ENCODE data around the gene TRPM2.
"Not testable (repeated sequence)": the region's sequence is repeated elsewhere in the genome, so short reads cannot be mapped to it uniquely, and the experiment has no call there.

Gene TRPM2

GRCh38 chr21:44335266-44336059 lies 18.0 kb upstream of the TRPM2 start:
- DNase-seq, result no peak

DNA sequence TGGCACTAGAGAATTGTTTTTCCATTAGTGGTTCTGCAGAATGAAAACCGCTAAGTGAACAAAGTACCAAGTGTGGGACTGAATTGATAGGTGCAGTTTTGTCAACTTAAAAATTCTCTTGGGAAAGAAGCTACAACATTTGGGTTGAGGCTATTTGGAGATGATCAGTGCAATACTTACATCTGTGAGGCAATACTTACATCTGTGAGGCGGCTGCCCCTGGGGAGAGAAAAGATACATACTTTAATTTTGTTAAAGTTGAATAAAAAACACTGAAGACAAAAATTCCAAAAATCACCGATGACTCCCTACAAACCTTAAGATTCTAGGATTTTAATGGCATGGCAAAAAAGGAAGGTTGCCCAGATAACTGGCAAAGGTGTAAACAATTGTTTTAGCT lies 16.0 kb upstream of the TRPM2 start:
- peak; percentile 7 for DNase-seq

DNA sequence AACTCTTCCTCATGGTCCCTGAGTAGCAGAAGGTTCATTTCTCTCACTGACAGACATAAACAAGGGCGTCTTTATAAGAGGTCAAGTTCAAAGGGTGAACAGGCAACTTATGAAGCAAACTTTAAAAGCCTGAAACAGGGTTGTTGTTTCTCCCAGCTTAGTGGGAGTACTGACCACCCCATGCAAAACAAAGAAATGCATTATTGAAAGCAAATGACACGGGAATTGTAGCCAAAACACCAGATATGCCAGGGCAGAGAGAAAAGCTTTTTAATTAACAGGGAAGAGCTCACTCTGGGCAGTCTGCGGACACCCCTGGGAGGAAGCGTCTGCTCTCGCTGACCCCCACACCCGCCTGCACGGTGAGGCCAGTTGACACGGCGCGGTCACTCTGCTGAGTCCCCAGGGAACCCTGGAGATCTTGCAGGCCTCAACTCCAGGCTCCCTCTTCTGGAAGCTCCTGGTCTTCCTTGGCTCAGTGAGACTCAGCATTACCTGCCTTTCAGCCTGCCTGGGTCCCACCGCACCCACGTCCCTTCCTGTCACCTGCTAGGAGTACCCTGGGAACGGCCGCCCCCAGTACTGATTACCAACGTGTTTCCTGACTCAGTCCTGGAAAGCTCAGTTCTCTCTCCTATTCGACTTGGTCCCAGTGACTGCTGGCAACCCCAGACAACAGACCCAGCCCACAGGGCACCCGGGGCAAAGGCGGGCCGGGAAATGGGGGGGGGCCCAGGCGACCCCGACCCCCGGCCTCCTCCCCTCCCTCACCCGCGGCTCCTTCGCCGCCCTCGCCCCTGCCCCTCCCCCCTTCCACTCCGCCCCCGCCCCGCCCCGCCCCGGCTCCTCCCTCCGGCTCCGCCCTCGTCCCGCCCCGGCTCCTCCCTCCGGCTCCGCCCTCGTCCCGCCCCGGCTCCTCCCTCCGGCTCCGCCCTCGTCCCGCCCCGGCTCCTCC lies 15.2 kb upstream of the TRPM2 start:
- DNase-seq, result peak; percentile 40

DNA sequence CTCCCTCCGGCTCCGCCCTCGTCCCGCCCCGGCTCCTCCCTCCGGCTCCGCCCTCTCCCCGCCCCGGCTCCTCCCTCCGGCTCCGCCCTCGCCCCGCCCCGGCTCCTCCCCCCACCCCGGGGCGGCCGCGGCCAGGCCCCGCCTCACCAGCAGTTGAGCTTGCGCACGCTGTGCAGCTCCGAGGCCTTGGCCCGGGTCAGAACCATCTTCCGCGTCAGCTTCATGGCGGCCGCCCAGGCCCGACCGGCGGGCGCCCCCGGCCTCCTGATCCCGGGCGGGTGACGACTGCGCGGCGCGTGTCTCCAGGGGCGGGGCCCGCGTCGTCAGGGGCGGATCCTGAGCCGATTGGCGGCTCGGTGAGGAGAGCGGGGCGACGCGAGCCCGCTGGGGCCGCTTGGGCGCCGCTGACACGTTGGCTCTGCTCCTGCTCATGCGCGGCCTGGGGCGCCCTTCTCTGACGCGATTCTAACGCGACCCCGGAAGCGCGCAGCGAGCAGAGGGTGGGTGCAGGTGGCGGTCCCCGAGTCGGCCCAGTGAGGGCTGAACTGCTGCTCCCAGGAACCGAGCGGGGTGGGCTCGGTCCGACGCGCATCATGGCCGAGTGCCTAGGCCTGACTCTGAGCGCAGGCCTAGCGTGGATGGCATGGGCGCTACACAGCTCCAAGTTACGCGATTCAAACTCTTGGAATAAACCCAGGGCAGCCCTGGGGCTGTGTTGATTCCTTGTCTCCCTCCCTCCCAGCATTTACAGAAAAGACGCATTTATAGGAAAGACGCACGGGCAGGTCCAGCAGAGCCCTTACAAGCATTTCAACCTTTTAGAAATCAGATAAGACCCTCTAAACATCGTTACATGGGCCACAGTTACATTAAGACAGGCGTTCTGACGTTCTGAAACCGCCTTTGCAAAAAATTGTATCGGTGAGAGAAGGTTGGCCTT lies 14.2 kb upstream of the TRPM2 start, which contains the start of gene CFAP410:
TSS of gene CFAP410 (minus strand) at position 420 of the 940 bp plus-strand sequence. CDS start at position 224, 196 bp downstream.
- DNase-seq, result peak; percentile 94

- not testable (repeated sequence) for DNase-seq
These were observed 11.5 kb upstream of the TRPM2 start for GRCh38 chr21:44341726-44342458.

DNA sequence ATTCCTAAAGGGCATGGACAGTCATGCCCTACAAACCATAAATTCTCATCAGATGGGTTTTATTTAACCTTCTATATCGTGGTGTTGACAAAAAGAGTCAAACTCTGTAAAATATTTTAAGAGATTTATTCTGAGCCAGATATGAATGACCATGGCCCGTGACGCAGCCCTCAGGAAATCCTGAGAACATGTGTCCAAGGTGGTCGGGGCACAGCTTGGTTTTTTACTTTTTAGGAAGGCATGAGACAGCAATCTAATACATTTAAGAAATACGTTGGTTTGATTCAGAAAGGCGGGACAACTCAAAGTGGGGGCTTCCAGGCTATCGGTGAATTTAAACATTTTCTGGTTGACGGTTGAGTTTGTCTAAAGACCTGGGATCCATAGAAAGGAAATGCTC lies 10.4 kb upstream of the TRPM2 start:
- DNase-seq, result not testable (repeated sequence)

- DNase-seq, result no peak
These were observed 8.8 kb upstream of the TRPM2 start for GRCh38 chr21:44344541-44345183.

- no peak for DNase-seq
These were observed 7.9 kb upstream of the TRPM2 start for GRCh38 chr21:44345495-44345894.

GRCh38 chr21:44347911-44348451 lies 5.4 kb upstream of the TRPM2 start:
- DNase-seq, result no peak

- no peak for DNase-seq
These were observed 4.6 kb upstream of the TRPM2 start for GRCh38 chr21:44348861-44349260.

- no peak for DNase-seq
These were observed 4.0 kb upstream of the TRPM2 start for GRCh38 chr21:44349416-44349846.

GRCh38 chr21:44349847-44350772 lies 3.3 kb upstream of the TRPM2 start:
- DNase-seq, result no peak

DNA sequence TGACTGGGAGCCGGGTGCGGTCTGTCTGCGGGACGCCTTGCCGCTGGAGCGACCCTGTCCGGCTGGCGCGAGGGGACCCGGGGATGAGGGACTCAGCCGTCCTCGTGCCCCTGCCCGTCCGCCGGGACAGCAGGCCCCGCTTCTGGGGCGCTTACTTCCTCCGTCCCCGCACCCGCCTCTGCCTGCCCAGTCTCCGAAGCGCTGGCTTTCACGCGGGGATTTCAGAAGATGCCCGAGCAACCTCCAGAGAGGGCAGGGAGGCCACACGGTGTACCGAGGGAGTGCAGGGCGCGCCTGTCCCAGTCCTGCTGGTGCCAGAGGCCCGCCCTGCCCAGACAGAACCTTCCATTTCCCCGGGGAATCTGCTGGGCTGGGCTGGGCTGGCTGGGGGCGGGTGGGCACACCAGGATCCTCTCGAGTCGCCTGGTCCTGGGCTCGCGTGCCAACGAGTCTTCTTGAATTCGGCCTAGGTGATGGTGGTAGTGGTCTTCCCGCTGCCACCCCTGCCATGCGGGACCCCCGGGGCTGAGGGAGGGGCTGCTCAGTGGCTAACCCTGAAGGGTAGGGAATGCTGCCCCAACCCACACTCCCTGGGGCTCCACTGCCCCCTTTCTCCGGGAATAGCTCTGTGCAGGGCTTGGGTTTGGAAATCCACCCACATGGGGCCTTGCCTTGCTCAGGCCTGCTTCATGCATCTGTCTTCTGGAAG lies 2.5 kb upstream of the TRPM2 start:
- no peak for DNase-seq

- no peak for DNase-seq
These were observed 1.7 kb upstream of the TRPM2 start for GRCh38 chr21:44351535-44352252.

DNA sequence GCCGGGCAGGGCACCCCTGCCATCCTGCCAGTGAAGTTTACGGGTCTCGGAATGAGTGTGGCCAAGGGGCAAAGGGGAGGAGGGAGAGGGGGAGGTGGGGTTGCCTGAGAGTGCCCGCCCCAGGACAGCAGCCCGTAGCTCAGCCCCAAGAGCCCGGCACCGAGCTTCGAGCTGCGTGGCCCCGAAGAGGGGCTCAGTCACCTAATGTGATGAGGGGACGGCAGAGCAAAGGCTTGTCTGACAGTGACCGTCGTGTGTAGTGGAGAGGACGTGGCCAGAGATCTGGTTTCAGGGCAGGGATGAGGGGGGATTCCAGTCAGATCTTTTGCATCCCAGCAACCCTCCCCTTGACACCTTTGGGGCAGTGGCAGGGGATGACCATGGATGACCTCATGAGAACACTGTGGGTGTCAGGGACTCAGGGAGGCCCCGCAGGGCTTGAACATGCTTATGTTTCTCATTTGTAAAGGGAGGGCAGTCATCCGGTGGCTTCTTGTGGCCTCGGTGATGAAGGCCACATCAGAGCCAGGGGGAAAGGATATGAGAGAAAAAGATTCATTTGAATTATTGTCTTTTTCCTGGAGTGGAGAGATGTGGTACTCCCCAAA lies 1.1 kb upstream of the TRPM2 start:
- DNase-seq, result no peak

- no peak for DNase-seq
These were observed 582 bp downstream of the TRPM2 start for GRCh38 chr21:44354001-44354405.

DNA sequence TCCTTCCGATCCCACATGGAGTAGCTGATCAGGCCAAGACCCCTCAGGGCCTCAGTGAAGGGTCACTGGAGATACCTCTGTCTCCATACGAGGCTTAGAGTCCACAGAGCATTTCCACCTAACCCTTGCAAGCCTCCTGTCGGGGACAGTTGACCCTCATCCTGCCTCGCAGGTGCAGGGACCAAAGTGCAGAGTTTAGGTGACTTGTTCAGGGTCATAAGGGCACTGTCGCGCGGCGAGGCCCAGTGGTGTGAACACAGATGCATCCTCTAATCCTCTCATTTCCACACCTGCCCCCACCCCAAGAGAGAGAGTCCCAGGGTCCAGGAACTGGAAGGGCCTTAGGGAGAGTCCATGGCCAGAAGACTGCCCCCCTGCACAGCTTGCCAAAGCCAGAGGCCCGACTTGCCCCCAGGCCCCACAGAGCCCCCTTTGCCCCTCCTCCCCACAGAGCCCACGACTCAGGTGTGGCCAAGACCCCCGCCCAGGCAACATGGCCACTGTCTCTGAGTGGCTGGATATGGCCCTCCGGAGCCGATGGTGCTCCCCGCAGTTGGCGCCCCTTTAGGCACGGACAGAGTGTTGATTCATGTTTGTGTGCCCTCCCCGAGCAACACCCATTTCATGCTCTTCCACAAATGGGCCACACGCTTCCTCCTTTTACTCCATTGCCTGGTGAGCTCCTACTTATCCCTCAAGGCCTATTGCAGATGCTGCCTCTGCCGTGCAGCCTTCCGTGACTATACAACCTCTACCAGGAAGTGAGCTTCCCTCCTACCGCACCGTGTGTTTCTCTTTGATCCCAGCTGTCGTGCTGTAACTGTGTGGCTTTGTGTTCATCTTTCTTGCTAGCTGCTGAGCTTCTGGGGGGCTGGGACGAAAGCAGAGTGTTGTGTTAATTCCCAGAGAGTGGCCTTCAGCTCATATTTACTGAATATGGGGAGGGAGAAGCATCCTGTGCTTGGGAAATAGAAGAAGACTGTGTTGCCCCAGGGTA lies 1.7 kb downstream of the TRPM2 start:
- DNase-seq, result no peak
